Aorta (tissue), 5 donors: ENCODE data around the gene ANKRD11. TPM values are rescaled to one million over a fixed set of nuclear protein-coding genes. Genes with fewer than 3 reads are reported as not detected.
A peak's percentile ranks its signal among the peaks of the same experiment; 100 is the strongest.
"Not testable (repeated sequence)": the region's sequence is repeated elsewhere in the genome, so short reads cannot be mapped to it uniquely, and the experiment has no call there.

Source experiments
- ATAC-seq: fragments of 200-7000 bp; cut with Tn5 transposase; one replicate; pipeline ENCODE4 v1.9.1; 2022; ENCODE audit warnings: moderate library complexity; ENCODE audit not compliant: low FRiP score
- DNase-seq, 2 donors: peaks; one replicate each; pipeline ENCODE4 v3.0.0-alpha.2; 2020
- H3K27ac ChIP-seq, 2 donors: one replicate each; pipeline ENCODE4 v1.5.1; 2013; ENCODE audit warnings: low read length in 2 of 2, mild to moderate bottlenecking in 2 of 2, moderate library complexity in 2 of 2, control low read depth in 1 of 2, inconsistent platforms in 1 of 2, low read depth in 1 of 2
- H3K27me3 ChIP-seq, 2 donors: one replicate each; pipeline ENCODE4 v1.6.1; 2013; ENCODE audit warnings: control low read depth in 1 of 2, low read length in 1 of 2, mild to moderate bottlenecking in 1 of 2, moderate library complexity in 1 of 2; ENCODE audit not compliant: insufficient read depth in 2 of 2, control insufficient read depth in 1 of 2
- H3K36me3 ChIP-seq, 2 donors: one replicate each; pipeline ENCODE4 v1.6.1; 2013; ENCODE audit warnings: control low read depth in 1 of 2, low read length in 1 of 2, mild to moderate bottlenecking in 1 of 2; ENCODE audit not compliant: insufficient read depth in 2 of 2, control insufficient read depth in 1 of 2
- H3K4me1 ChIP-seq, 2 donors: one replicate each; pipeline ENCODE4 v1.6.1; 2013; ENCODE audit warnings: low read length in 2 of 2, control low read depth in 1 of 2, mild to moderate bottlenecking in 1 of 2, moderate library complexity in 1 of 2; ENCODE audit not compliant: insufficient read depth in 2 of 2, control insufficient read depth in 1 of 2
- H3K4me3 ChIP-seq, 2 donors: one replicate each; pipeline ENCODE4 v1.5.1; 2013; ENCODE audit warnings: low read length in 2 of 2, control low read depth in 1 of 2, mild to moderate bottlenecking in 1 of 2
- H3K9me3 ChIP-seq: one replicate; pipeline ENCODE4 v1.6.1; 2013; ENCODE audit warnings: mild to moderate bottlenecking, low read length; ENCODE audit not compliant: control insufficient read depth
- WGBS, 2 donors: extraction: QIAGEN DNeasy Blood & Tissue Kit; methylation state at CpG; one replicate each; pipeline ENCODE4 v1.1.7; 2013; 5-methylcytosine and 5-hydroxymethylcytosine counted together
- intact Hi-C, 2 donors: fragments of 100-400 bp; cut with DNase I; formaldehyde crosslinking; loops; one replicate each; pipeline versions ENCODE4 v1.14.2 to v1.15.0; 2022
- polyA plus RNA-seq, 2 donors: library from polyadenylated mRNA; stranded (reverse); fragments of 200-250 nt; gene quantifications; one replicate each; pipeline ENCODE4 v1.2.3, GENCODE V29; 2013
- total RNA-seq, 2 donors: library from RNA; stranded (reverse); fragmentation: NEBNext Ultra II Directional; extraction: Animal tissue kit (Norgen Biotek cat#: 25700); gene quantifications; one replicate each; pipeline ENCODE4 v1.2.1, GENCODE V29; 2021
- donor health status: healthy with polysubstance abuse.
- donor health status: Bipolar disorder and iron deficiency.
- donor health status: DM: no; HTN: no; CAD: no.
- donor health status: DM: no; HTN: no; CAD: no.
- donor health status: DM: yes; HTN: yes; CAD: no.

The ANKRD11 gene
- total and polyA plus RNA-seq, 4 donors: 34.6 to 139 (median 90.1) TPM

GRCh38 chr16:89392881-89393737 lies 97.3 kb downstream of the ANKRD11 start:
- DNase-seq: peak in 1 of 2 donors; percentile 62
- Histone ChIP-seq H3K9me3 (no peaks in the 10 kb centered on the region), H3K27me3 (no peaks in the 10 kb centered on the region), H3K27ac (no peak overlapping the region), H3K4me1 (peaks cover 0 to 2% of the 10 kb centered on the region in 2 donors), H3K36me3 (no peaks in the 10 kb centered on the region), H3K4me3 (no peak overlapping the region)
- WGBS, 2 donors: 79 to 82% methylated on average over 17 of the region's 17 CpGs
- intact Hi-C loops: loop anchor here in 1 of 2 donors (10.0 kb wide), 1 partner anchor 92 kb away; no protein-coding TSS in a partner anchor
- ATAC-seq: no peak

GRCh38 chr16:89390224-89390583 lies 100.2 kb downstream of the ANKRD11 start:
- not testable (repeated sequence) for H3K4me1 ChIP-seq, H3K27ac ChIP-seq, H3K9me3 ChIP-seq, ATAC-seq, H3K36me3 ChIP-seq, H3K27me3 ChIP-seq, H3K4me3 ChIP-seq, DNase-seq
- intact Hi-C loops: loop anchor here in 1 of 2 donors (10.0 kb wide), 1 partner anchor 95 kb away; no protein-coding TSS in a partner anchor
- WGBS, 2 donors: 97 to 98% methylated on average over 14 to 15 of the region's 15 CpGs

- H3K27me3 ChIP-seq, H3K36me3 ChIP-seq, H3K27ac ChIP-seq, H3K9me3 ChIP-seq, ATAC-seq, DNase-seq, H3K4me1 ChIP-seq, H3K4me3 ChIP-seq: not testable (repeated sequence)
- 97 to 98% methylated on average over 42 to 44 of the region's 44 CpGs for WGBS, 2 donors
- intact Hi-C loops: loop anchor here in 1 of 2 donors (10.0 kb wide), 1 partner anchor 95 kb away; no protein-coding TSS in a partner anchor
Observed at GRCh38 chr16:89389504-89390223, 100.7 kb downstream of the ANKRD11 start.

- Histone ChIP-seq H3K27ac (no peak overlapping the region), H3K36me3 (no peaks in the 10 kb centered on the region), H3K4me1 (no peaks in the 10 kb centered on the region), H3K4me3 (no peak overlapping the region), H3K9me3 (no peaks in the 10 kb centered on the region), H3K27me3 (no peaks in the 10 kb centered on the region)
- ATAC-seq: no peak
- intact Hi-C loops: no loop called here
- WGBS, 2 donors: 92% methylated on average over 9 of the region's 9 CpGs
- no peak for DNase-seq
Observed at GRCh38 chr16:89388536-89388935, 101.8 kb downstream of the ANKRD11 start.

- Histone ChIP-seq H3K4me1 (no peaks in the 10 kb centered on the region), H3K27ac (no peak overlapping the region), H3K4me3 (no peak overlapping the region), H3K36me3 (no peaks in the 10 kb centered on the region), H3K9me3 (no peaks in the 10 kb centered on the region), H3K27me3 (no peaks in the 10 kb centered on the region)
- no peak for DNase-seq
- ATAC-seq: no peak
- intact Hi-C loops: no loop called here
- 78 to 84% methylated on average over 21 of the region's 21 CpGs for WGBS, 2 donors
Observed at GRCh38 chr16:89386306-89387185, 103.8 kb downstream of the ANKRD11 start.

GRCh38 chr16:89385712-89386111 lies 104.6 kb downstream of the ANKRD11 start:
- no peak for DNase-seq
- H3K4me3 ChIP-seq: no peak overlapping the region
- intact Hi-C loops: no loop called here
- no peaks in the 10 kb centered on the region for H3K4me1 ChIP-seq
- no peaks in the 10 kb centered on the region for H3K27me3 ChIP-seq
- no peak overlapping the region for H3K27ac ChIP-seq
- 93 to 94% methylated on average over 21 of the region's 21 CpGs for WGBS, 2 donors
- no peaks in the 10 kb centered on the region for H3K9me3 ChIP-seq
- no peaks in the 10 kb centered on the region for H3K36me3 ChIP-seq
- ATAC-seq: no peak

- H3K27me3 ChIP-seq: no peaks in the 10 kb centered on the region
- H3K4me1 ChIP-seq: no peaks in the 10 kb centered on the region
- WGBS, 2 donors: 94 to 95% methylated on average over 12 of the region's 12 CpGs
- no peaks in the 10 kb centered on the region for H3K9me3 ChIP-seq
- no peaks in the 10 kb centered on the region for H3K36me3 ChIP-seq
- DNase-seq (no peak), ATAC-seq (no peak)
- H3K27ac ChIP-seq: no peak overlapping the region
- H3K4me3 ChIP-seq: no peak overlapping the region
- intact Hi-C loops: no loop called here
Observed at GRCh38 chr16:89384282-89384681, 106.1 kb downstream of the ANKRD11 start.
